ENCODE measurements around the gene SIGLEC7.

SIGLEC7 gene

DNA sequence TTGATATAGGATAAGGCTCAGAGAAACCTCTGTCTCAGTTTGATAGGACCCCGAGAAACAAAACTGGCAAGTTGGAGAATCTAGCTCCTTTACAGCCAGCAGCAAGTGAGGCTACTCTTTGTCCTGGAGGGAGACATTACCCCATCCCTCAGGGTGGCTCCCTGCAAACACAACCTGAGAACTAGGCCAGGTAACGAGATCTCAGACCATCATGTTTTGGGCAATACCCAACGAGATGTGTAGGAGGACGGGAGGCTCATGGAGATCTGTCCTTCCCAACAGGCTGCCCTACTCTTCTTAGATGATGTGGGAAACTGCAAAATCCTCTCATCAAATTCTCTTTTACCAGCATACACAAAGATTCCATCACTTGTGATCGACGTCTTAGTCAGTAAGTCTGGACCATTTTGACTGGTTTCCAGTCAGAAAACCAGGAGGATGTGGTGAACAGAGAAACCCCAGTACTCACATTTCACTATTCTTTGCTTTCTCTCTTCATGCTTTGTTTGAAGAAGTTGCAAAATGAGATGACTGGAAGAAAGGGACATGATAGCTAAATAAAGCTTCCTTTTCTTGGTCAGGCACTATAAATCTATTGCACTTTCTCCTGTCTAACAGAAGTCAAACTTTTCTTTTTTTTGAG, 27.9 kb upstream of the SIGLEC7 start:
- TF ChIP-seq, protein P1, sequence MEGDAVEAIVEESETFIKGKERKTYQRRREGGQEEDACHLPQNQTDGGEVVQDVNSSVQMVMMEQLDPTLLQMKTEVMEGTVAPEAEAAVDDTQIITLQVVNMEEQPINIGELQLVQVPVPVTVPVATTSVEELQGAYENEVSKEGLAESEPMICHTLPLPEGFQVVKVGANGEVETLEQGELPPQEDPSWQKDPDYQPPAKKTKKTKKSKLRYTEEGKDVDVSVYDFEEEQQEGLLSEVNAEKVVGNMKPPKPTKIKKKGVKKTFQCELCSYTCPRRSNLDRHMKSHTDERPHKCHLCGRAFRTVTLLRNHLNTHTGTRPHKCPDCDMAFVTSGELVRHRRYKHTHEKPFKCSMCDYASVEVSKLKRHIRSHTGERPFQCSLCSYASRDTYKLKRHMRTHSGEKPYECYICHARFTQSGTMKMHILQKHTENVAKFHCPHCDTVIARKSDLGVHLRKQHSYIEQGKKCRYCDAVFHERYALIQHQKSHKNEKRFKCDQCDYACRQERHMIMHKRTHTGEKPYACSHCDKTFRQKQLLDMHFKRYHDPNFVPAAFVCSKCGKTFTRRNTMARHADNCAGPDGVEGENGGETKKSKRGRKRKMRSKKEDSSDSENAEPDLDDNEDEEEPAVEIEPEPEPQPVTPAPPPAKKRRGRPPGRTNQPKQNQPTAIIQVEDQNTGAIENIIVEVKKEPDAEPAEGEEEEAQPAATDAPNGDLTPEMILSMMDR (IDR thresholded peaks at IDR 0.05; ENCODE audit: low read depth, low read length, missing control alignments) = no peak
- H3K4me3 ChIP-seq (replicated peaks; ENCODE audit: low read depth, low read length) = no peak overlapping the region

GRCh38 chr19:51116736-51117286, 25.3 kb upstream of the SIGLEC7 start:
- no peak for DNase-seq (ENCODE audit: extremely low read depth, low read depth)
- TF ChIP-seq, protein P1 (IDR thresholded peaks at IDR 0.05; ENCODE audit: low read depth, low read length, missing control alignments) = no peak
- no peak overlapping the region for H3K4me3 ChIP-seq (replicated peaks; ENCODE audit: low read depth, low read length)

More for the DNA sequence above, 27.9 kb upstream of the SIGLEC7 start:
- DNase-seq (ENCODE audit: extremely low read depth, low read depth) = no peak

DNA sequence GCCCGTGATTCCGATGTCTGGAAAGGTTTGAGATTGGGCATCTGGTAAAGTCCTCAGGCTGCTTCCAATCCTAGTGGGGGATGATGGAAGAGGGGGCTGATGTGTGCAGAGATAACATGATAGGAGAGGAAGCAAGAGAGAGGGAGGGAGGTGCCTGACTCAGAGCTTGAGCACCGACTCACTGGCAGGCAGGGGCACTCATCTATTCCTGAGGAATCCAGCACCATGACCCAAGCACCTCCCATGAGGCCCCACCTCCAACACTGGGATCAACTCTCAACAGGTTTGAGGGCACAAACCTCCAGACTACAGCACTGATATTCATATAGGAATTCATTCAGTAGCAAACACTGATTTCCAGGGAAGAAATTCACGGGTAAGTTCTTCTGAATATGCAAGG, 23.0 kb upstream of the SIGLEC7 start:
- no peak overlapping the region for H3K4me3 ChIP-seq (replicated peaks; ENCODE audit: low read depth, low read length)
- TF ChIP-seq, protein P1 (IDR thresholded peaks at IDR 0.05; ENCODE audit: low read depth, low read length, missing control alignments) = no peak
- no peak for DNase-seq (ENCODE audit: extremely low read depth, low read depth)

DNA sequence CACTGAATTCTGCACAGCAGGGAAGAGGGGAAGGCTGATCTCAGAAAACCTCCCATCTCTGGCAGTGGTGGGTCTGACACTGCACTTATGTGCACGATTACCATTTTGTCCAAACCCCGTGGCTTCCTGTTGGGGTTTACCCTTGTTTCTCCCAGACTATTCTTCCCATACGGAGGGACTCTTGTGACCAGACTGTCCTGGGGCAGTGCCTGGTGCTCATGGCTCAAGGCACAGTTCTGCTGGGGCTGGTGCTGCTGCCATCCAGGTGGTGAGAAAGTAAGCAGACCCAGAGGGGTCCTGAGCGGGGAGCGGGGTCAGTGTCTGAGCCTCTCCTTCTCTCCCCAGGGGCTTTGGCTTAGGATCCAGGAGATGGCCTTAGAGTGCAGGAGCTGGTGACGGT, 22.5 kb upstream of the SIGLEC7 start:
- no peak overlapping the region for H3K4me3 ChIP-seq (replicated peaks; ENCODE audit: low read depth, low read length)
- no peak for DNase-seq (ENCODE audit: extremely low read depth, low read depth)
- TF ChIP-seq, protein P1 (IDR thresholded peaks at IDR 0.05; ENCODE audit: low read depth, low read length, missing control alignments) = no peak

GRCh38 chr19:51120160-51120559, 21.9 kb upstream of the SIGLEC7 start:
- TF ChIP-seq, protein P1 (IDR thresholded peaks at IDR 0.05; ENCODE audit: low read depth, low read length, missing control alignments) = no peak
- no peak for DNase-seq (ENCODE audit: extremely low read depth, low read depth)
- no peak overlapping the region for H3K4me3 ChIP-seq (replicated peaks; ENCODE audit: low read depth, low read length)

DNA sequence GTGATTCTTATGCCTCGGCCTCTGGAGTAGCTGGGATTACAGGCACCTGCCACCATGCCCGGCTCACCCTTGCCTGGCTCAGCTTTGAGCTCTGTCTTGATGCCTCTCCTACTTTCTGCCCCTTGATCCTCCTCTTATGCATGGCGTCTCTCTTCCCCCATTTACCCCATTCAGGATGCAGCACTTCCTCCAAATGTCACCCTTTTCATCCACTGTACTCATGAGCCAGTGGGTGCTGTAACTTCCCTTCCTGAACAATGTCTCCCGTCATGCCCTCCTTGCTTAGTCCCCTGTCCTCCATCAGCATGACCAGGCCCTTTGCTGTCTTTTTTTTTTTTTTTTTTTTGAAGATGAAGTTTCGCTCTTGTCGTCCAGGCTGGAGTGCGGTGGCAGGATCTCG, 20.8 kb upstream of the SIGLEC7 start:
- H3K4me3 ChIP-seq (replicated peaks; ENCODE audit: low read depth, low read length) = no peak overlapping the region
- no peak for DNase-seq (ENCODE audit: extremely low read depth, low read depth)
- TF ChIP-seq, protein P1 (IDR thresholded peaks at IDR 0.05; ENCODE audit: low read depth, low read length, missing control alignments) = no peak
